HCT116 (cell line): ENCODE data around the gene TNFRSF18. TPM values are rescaled to one million over a fixed set of nuclear protein-coding genes. Genes with fewer than 3 reads are reported as not detected.

ENCODE experiments used
- ATAC-seq: fragments of 200-7000 bp; cut with Tn5 transposase; 2 replicates; pipeline ENCODE4 v1.9.1; 2020; ENCODE audit warnings: mild to moderate bottlenecking, moderate library complexity
- BruUV-seq: library from RNA; stranded (reverse); fragments of 400-500 nt; replicated peaks from 2 replicates; lab custom pipeline; 2021; lab: Mats Ljungman, UMichigan
- CTCF ChIA-PET: fragments of 300-600 bp; sonication (Branson Sonifier 250); formaldehyde crosslinking; loops from one replicate; lab custom pipeline; 2021; ENCODE audit warnings: antibody characterized with exemption; lab: Charles Lee
- POLR2A ChIA-PET: fragments of 300-600, 350-600 bp; sonication (Branson Sonifier 250); formaldehyde crosslinking; loops from one replicate; lab custom pipeline; 2021; ENCODE audit warnings: antibody characterized with exemption; lab: Charles Lee
- RAD21 ChIA-PET, 2 experiments: fragments of 300-600 bp; sonication (Branson Sonifier 250); formaldehyde crosslinking; loops; one replicate each; lab custom pipeline; 2023; ENCODE audit warnings: low total read pairs in 2 of 2; ENCODE audit not compliant: uncharacterized antibody in 2 of 2, unreplicated experiment in 2 of 2, low non-redundant PET in 1 of 2; lab: Charles Lee
- DNase-seq: peaks from one replicate; pipeline ENCODE4 v3.0.0-alpha.2; 2010; ENCODE audit warnings: low read depth, low spot score
- H2AFZ ChIP-seq: fragments of 200-600 bp; shearing (Covaris generic), sonication (generic); 2 replicates; pipeline ENCODE4 v1.6.1; 2017; ENCODE audit warnings: low read depth, mixed run types, mixed read lengths, antibody characterized with exemption, low read length; ENCODE audit not compliant: poor library complexity, severe bottlenecking
- H3K27ac ChIP-seq: 2 replicates; pipeline ENCODE4 v1.5.1; 2012; ENCODE audit warnings: low read depth, low read length
- H3K27me3 ChIP-seq: fragments of 200-600 bp; sonication (generic); 2 replicates; pipeline ENCODE4 v1.6.1; 2016; ENCODE audit warnings: mixed run types, low read length, mixed read lengths; ENCODE audit not compliant: insufficient read depth
- H3K36me3 ChIP-seq, 2 experiments: fragments of 200-500 bp in 1 of 2; fragments of 200-600 bp in 1 of 2; sonication (Bioruptor generic) in 1 of 2; sonication (generic) in 1 of 2; 2 replicates each; pipeline versions ENCODE4 v1.5.1 to v1.6.1; 2014 to 2016; ENCODE audit warnings: low read length in 2 of 2, inconsistent platforms in 1 of 2, mixed read lengths in 1 of 2, mixed run types in 1 of 2; ENCODE audit not compliant: insufficient read depth in 2 of 2, control insufficient read depth in 1 of 2
- H3K4me1 ChIP-seq, 2 experiments: fragments of 200-600 bp in 1 of 2; sonication (generic) in 1 of 2; 2 replicates each; pipeline versions ENCODE4 v1.5.1 to v1.6.1; 2012 to 2017; ENCODE audit warnings: low read length in 2 of 2, inconsistent platforms in 1 of 2, mild to moderate bottlenecking in 1 of 2, mixed read lengths in 1 of 2, mixed run types in 1 of 2, moderate library complexity in 1 of 2; ENCODE audit not compliant: insufficient read depth in 2 of 2, control insufficient read depth in 1 of 2
- H3K4me2 ChIP-seq: fragments of 200-600 bp; sonication (generic); 2 replicates; pipeline ENCODE4 v1.6.1; 2017; ENCODE audit warnings: mixed run types, low read length, mixed read lengths
- H3K4me3 ChIP-seq, 2 experiments: fragments of 200-600 bp in 1 of 2; sonication (generic) in 1 of 2; replicated peaks in 1 of 2; 2 replicates each; pipeline ENCODE4 v1.5.1; 2011 to 2016; ENCODE audit warnings: low read length in 2 of 2, control low read depth in 1 of 2, low read depth in 1 of 2, mild to moderate bottlenecking in 1 of 2, mixed read lengths in 1 of 2, mixed run types in 1 of 2
- H3K79me2 ChIP-seq: fragments of 200-600 bp; sonication (generic); 2 replicates; pipeline ENCODE4 v1.6.1; 2017; ENCODE audit warnings: mild to moderate bottlenecking, mixed run types, low read length, moderate library complexity, mixed read lengths; ENCODE audit not compliant: insufficient read depth
- H3K9ac ChIP-seq: fragments of 200-600 bp; sonication (generic); 2 replicates; pipeline ENCODE4 v1.6.1; 2016; ENCODE audit warnings: low read length, mixed read lengths
- H3K9me2 ChIP-seq: fragments of 200-600 bp; sonication (generic), shearing (Covaris generic); 2 replicates; pipeline ENCODE4 v1.6.1; 2017; ENCODE audit warnings: mixed run types, mild to moderate bottlenecking, moderate library complexity; ENCODE audit not compliant: insufficient read depth
- H3K9me3 ChIP-seq, 2 experiments: fragments of 200-500 bp in 1 of 2; fragments of 200-600 bp in 1 of 2; sonication (Bioruptor generic) in 1 of 2; sonication (generic) in 1 of 2; 2 replicates each; pipeline ENCODE4 v1.6.1; 2014 to 2017; ENCODE audit warnings: low read length in 2 of 2, mixed read lengths in 2 of 2, inconsistent platforms in 1 of 2, low read depth in 1 of 2, mild to moderate bottlenecking in 1 of 2, mixed run types in 1 of 2, moderate library complexity in 1 of 2; ENCODE audit not compliant: control insufficient read depth in 1 of 2, insufficient read depth in 1 of 2
- H4K20me1 ChIP-seq: fragments of 200-600 bp; sonication (generic), shearing (Covaris generic); 2 replicates; pipeline ENCODE4 v1.6.1; 2017; ENCODE audit warnings: mixed run types, mild to moderate bottlenecking, moderate library complexity; ENCODE audit not compliant: insufficient read depth
- CEBPB ChIP-seq: IDR thresholded peaks from 2 replicates; pipeline ENCODE4 v1.6.1; 2012; ENCODE audit warnings: low read depth
- EGR1 ChIP-seq: IDR thresholded peaks from 2 replicates; pipeline ENCODE4 v1.6.1; 2012; ENCODE audit warnings: low read depth
- FOSL1 ChIP-seq: IDR thresholded peaks from 2 replicates; pipeline ENCODE4 v1.6.1; 2012; ENCODE audit warnings: low read depth
- JUND ChIP-seq: IDR thresholded peaks from 2 replicates; pipeline ENCODE4 v1.6.1; 2012
- POLR2AphosphoS5 ChIP-seq: IDR thresholded peaks from 2 replicates; pipeline ENCODE4 v1.6.1; 2011; ENCODE audit warnings: mild to moderate bottlenecking, low read depth, low read length, moderate library complexity
- RAD21 ChIP-seq: IDR thresholded peaks from 2 replicates; pipeline ENCODE4 v1.6.1; 2012; ENCODE audit warnings: low read depth, mild to moderate bottlenecking
- SIN3A ChIP-seq: IDR thresholded peaks from 2 replicates; pipeline ENCODE4 v1.6.1; 2012; ENCODE audit warnings: low read depth
- SP1 ChIP-seq: IDR thresholded peaks from 2 replicates; pipeline ENCODE4 v1.6.1; 2012; ENCODE audit warnings: low read depth
- YY1 ChIP-seq: IDR thresholded peaks from 2 replicates; pipeline ENCODE4 v1.6.1; 2011; ENCODE audit warnings: low read length, low read depth, moderate library complexity, mild to moderate bottlenecking; ENCODE audit not compliant: insufficient replicate concordance; ENCODE audit errors: extremely low read depth
- ZNF274 ChIP-seq: fragments of 200-500 bp; sonication (Bioruptor generic); IDR thresholded peaks from 2 replicates; pipeline ENCODE4 v1.6.1; 2014; ENCODE audit warnings: mild to moderate bottlenecking, low read depth, low read length, inconsistent platforms
- intact Hi-C: fragments of 100-400 bp; cut with micrococcal nuclease; formaldehyde crosslinking; loops from 2 replicates; pipeline ENCODE4 v1.10.0; 2022
- total RNA-seq: library from RNA; stranded (reverse); gene quantifications from one replicate; pipeline ENCODE4 v1.2.1, GENCODE V29; 2021; ENCODE audit not compliant: unreplicated experiment
- TF ChIP-seq, protein P1 (sequence below): IDR thresholded peaks from 2 replicates; pipeline ENCODE4 v1.6.1; 2012; ENCODE audit warnings: low read depth
- TF ChIP-seq, protein P2 (sequence below), 3 experiments: fragments of 200-600 bp in 1 of 3; sonication (generic) in 1 of 3; IDR thresholded peaks in 2 of 3; conservative IDR thresholded peaks in 1 of 3; 2 replicates each; pipeline ENCODE4 v1.5.1; 2012 to 2017; ENCODE audit warnings: low read depth in 2 of 3, low read length in 2 of 3, antibody characterized with exemption in 1 of 3, borderline replicate concordance in 1 of 3, control low read depth in 1 of 3, mild to moderate bottlenecking in 1 of 3, mixed read lengths in 1 of 3, mixed run types in 1 of 3, moderate library complexity in 1 of 3; ENCODE audit not compliant: insufficient read depth in 1 of 3

The TNFRSF18 gene
- total RNA-seq, 1 experiment from 2014 or later, result 56.2 TPM

DNA sequence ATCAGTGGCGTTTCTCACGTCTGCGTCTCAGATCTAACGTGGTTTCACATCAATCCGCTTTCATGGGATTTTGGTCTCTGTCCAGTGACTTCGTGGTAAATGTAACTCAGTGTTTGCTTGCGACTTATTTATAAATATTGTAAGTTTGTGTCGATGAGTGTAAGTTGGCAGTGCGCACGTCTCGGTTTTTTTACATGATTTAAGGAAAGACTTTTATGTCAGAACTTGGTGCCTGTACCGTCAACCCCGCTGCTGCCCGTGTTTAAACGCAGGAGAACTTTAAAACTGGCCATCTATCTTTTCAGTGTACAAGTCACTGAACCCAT is 27.1 kb upstream of the TNFRSF18 start:
- H3K27ac ChIP-seq, result no peak overlapping the region; the same call in 1 of the 2 replicates
- H3K79me2 ChIP-seq, result peaks cover 51% of the 10 kb centered on the region
- no peak overlapping the region for H3K4me2 ChIP-seq
- BruUV-seq, result no TSS peak
- no peak overlapping the region for H3K4me3 ChIP-seq
- H3K36me3 ChIP-seq, result peaks cover 0 to 8% of the 10 kb centered on the region in 2 experiments; a peak in 1 of 4 replicates
- no peak overlapping the region for H3K9ac ChIP-seq
- H3K4me1 ChIP-seq, result peaks cover 11 to 37% of the 10 kb centered on the region in 2 experiments; a peak in 3 of 4 replicates
- intact Hi-C loops, result no loop called here
- ChIA-PET POLR2A (no interaction called here), RAD21 (no interaction called here), CTCF (no interaction called here)
- ATAC-seq, result no peak
- TF ChIP-seq RAD21 (no peak), SIN3A (no peak), YY1 (no peak), FOSL1 (no peak), JUND (no peak), CEBPB (no peak), SP1 (no peak), ZNF274 (no peak), POLR2AphosphoS5 (no peak), EGR1 (no peak)
- TF ChIP-seq, protein P1, sequence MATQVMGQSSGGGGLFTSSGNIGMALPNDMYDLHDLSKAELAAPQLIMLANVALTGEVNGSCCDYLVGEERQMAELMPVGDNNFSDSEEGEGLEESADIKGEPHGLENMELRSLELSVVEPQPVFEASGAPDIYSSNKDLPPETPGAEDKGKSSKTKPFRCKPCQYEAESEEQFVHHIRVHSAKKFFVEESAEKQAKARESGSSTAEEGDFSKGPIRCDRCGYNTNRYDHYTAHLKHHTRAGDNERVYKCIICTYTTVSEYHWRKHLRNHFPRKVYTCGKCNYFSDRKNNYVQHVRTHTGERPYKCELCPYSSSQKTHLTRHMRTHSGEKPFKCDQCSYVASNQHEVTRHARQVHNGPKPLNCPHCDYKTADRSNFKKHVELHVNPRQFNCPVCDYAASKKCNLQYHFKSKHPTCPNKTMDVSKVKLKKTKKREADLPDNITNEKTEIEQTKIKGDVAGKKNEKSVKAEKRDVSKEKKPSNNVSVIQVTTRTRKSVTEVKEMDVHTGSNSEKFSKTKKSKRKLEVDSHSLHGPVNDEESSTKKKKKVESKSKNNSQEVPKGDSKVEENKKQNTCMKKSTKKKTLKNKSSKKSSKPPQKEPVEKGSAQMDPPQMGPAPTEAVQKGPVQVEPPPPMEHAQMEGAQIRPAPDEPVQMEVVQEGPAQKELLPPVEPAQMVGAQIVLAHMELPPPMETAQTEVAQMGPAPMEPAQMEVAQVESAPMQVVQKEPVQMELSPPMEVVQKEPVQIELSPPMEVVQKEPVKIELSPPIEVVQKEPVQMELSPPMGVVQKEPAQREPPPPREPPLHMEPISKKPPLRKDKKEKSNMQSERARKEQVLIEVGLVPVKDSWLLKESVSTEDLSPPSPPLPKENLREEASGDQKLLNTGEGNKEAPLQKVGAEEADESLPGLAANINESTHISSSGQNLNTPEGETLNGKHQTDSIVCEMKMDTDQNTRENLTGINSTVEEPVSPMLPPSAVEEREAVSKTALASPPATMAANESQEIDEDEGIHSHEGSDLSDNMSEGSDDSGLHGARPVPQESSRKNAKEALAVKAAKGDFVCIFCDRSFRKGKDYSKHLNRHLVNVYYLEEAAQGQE, result no peak
- TF ChIP-seq, protein P2, sequence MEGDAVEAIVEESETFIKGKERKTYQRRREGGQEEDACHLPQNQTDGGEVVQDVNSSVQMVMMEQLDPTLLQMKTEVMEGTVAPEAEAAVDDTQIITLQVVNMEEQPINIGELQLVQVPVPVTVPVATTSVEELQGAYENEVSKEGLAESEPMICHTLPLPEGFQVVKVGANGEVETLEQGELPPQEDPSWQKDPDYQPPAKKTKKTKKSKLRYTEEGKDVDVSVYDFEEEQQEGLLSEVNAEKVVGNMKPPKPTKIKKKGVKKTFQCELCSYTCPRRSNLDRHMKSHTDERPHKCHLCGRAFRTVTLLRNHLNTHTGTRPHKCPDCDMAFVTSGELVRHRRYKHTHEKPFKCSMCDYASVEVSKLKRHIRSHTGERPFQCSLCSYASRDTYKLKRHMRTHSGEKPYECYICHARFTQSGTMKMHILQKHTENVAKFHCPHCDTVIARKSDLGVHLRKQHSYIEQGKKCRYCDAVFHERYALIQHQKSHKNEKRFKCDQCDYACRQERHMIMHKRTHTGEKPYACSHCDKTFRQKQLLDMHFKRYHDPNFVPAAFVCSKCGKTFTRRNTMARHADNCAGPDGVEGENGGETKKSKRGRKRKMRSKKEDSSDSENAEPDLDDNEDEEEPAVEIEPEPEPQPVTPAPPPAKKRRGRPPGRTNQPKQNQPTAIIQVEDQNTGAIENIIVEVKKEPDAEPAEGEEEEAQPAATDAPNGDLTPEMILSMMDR (IDR thresholded peaks at IDR 0.05 in 2 of 3, conservative IDR thresholded peaks at IDR 0.05 in 1 of 3; ENCODE audit: borderline replicate concordance in 1 of 3, insufficient read depth in 1 of 3, low read depth in 2 of 3, low read length in 2 of 3), result no peak
- H3K9me2 ChIP-seq, result no peaks in the 10 kb centered on the region
- DNase-seq, result no peak
- no peaks in the 10 kb centered on the region for H3K27me3 ChIP-seq
- H2AFZ ChIP-seq, result no peak overlapping the region
- H3K9me3 ChIP-seq, result no peaks in the 10 kb centered on the region
- no peaks in the 10 kb centered on the region for H4K20me1 ChIP-seq
